Transverse colon (tissue), 4 donors: ENCODE data around the gene APC2. TPM values are rescaled to one million over a fixed set of nuclear protein-coding genes. Genes with fewer than 3 reads are reported as not detected.

Source experiments
- DNase-seq: peaks from one replicate; pipeline ENCODE4 v3.0.0-alpha.2; 2019
- H3K27ac ChIP-seq, 4 donors: fragments of 200-600 bp; sonication (generic); 2 replicates each; pipeline ENCODE4 v1.5.1; 2016 to 2018; ENCODE audit warnings: inconsistent platforms in 4 of 4
- H3K27me3 ChIP-seq: fragments of 200-600 bp; sonication (generic); 2 replicates; pipeline ENCODE4 v1.5.1; 2017; ENCODE audit warnings: inconsistent platforms
- H3K36me3 ChIP-seq, 4 donors: fragments of 200-600 bp; sonication (generic); 2 replicates each; pipeline ENCODE4 v1.5.1; 2017 to 2019; ENCODE audit warnings: inconsistent platforms in 4 of 4
- H3K4me1 ChIP-seq, 4 donors: fragments of 200-600 bp; sonication (generic); 2 replicates each; pipeline ENCODE4 v1.5.1; 2017 to 2020; ENCODE audit warnings: inconsistent platforms in 4 of 4
- H3K4me3 ChIP-seq, 4 donors: fragments of 200-600 bp; sonication (generic); 1 replicate in 1 of 4; 2 replicates in 3 of 4; pipeline versions ENCODE4 v1.5.1 to v1.6.1; 2017 to 2019; ENCODE audit warnings: inconsistent platforms in 4 of 4
- H3K9me3 ChIP-seq, 2 donors: fragments of 200-600 bp; sonication (generic); 2 replicates each; pipeline ENCODE4 v1.5.1; 2017 to 2019; ENCODE audit warnings: inconsistent platforms in 2 of 2
- CTCF ChIP-seq, 5 experiments: fragments of 200-600 bp in 3 of 5; fragments of 450-650 bp in 2 of 5; sonication (generic) in 3 of 5; IDR thresholded peaks; 1 replicate in 2 of 5; 2 replicates in 3 of 5; pipeline ENCODE4 v1.5.1; 2016 to 2017; ENCODE audit warnings: antibody characterized with exemption in 5 of 5, inconsistent platforms in 3 of 5, mild to moderate bottlenecking in 2 of 5, moderate library complexity in 1 of 5
- EP300 ChIP-seq: sonication (generic); formaldehyde crosslinking; IDR thresholded peaks from one replicate; pipeline ENCODE4 v1.6.1; 2017; ENCODE audit warnings: antibody characterized with exemption, low read depth
- POLR2A ChIP-seq: fragments of 450-650 bp; IDR thresholded peaks from one replicate; pipeline ENCODE4 v1.6.1; 2016; ENCODE audit warnings: antibody characterized with exemption, mild to moderate bottlenecking, moderate library complexity
- POLR2AphosphoS5 ChIP-seq, 3 donors: sonication (generic); formaldehyde crosslinking; IDR thresholded peaks; one replicate each; pipeline ENCODE4 v1.6.1; 2016; ENCODE audit warnings: antibody characterized with exemption in 3 of 3
- WGBS, 2 donors: methylation state at CpG; one replicate each; pipeline ENCODE4 v1.1.5; 2018; ENCODE audit warnings: low coverage in 1 of 2; 5-methylcytosine and 5-hydroxymethylcytosine counted together
- in situ Hi-C, 4 donors: fragments of 200-750 bp; cut with MboI; loops; one replicate each; pipeline versions ENCODE4 v1.15.0 to v1.15.1; 2017; ENCODE audit warnings: low sequenced_read_pairs in 3 of 4, low pct_ligation_motif_present in 1 of 4, low pct_unique_long_range_greater_than_20kb in 1 of 4
- intact Hi-C: fragments of 100-400 bp; cut with DNase I; formaldehyde crosslinking; loops from one replicate; pipeline ENCODE4 v1.15.1; 2023; ENCODE audit warnings: low total_unique reads
- total RNA-seq, 4 donors: library from RNA; depleted of rRNA; stranded (reverse); fragments of >200 nt; gene quantifications; one replicate each; pipeline ENCODE4 v1.1.0, GENCODE V29; 2016

The APC2 gene
- total RNA-seq, 4 donors from 2014 or later = under 0.01 to 6.0 (median 0.36) TPM

GRCh38 chr19:1451916-1452801 is 2.2 kb downstream of the APC2 start:
- in situ Hi-C loops = no loop called here
- intact Hi-C loops = no loop called here
- 18 to 36% methylated on average over 16 to 39 of the region's 39 CpGs for WGBS, 2 donors
- Histone ChIP-seq H3K4me1 (peaks cover 4 to 27% (median 19%) of the 10 kb centered on the region in 4 donors), H3K4me3 (no peak overlapping the region), H3K9me3 (no peaks in the 10 kb centered on the region), H3K36me3 (no peaks in the 10 kb centered on the region), H3K27ac (no peak overlapping the region), H3K27me3 (peaks cover 100% of the 10 kb centered on the region)
- DNase-seq = no peak
- TF ChIP-seq POLR2A = no peak
- no peak for TF ChIP-seq POLR2AphosphoS5 (IDR thresholded peaks at IDR 0.05)
- no peak for TF ChIP-seq EP300
- no peak for TF ChIP-seq CTCF (IDR thresholded peaks at IDR 0.05)

- WGBS, 2 donors = 53% methylated on average over 20 of the region's 30 CpGs; no CpG with 5 or more reads in 1 of the 2 donors
- intact Hi-C loops = no loop called here
- Histone ChIP-seq H3K4me1 (peaks cover 4 to 27% (median 20%) of the 10 kb centered on the region in 4 donors), H3K27me3 (peaks cover 100% of the 10 kb centered on the region), H3K9me3 (no peaks in the 10 kb centered on the region), H3K27ac (no peak overlapping the region), H3K4me3 (no peak overlapping the region), H3K36me3 (no peaks in the 10 kb centered on the region)
- in situ Hi-C loops = no loop called here
- no peak for DNase-seq
- TF ChIP-seq POLR2A (no peak), POLR2AphosphoS5 (IDR thresholded peaks at IDR 0.05) (no peak)
These were observed 3.0 kb downstream of the APC2 start for GRCh38 chr19:1452802-1453524.

- DNase-seq = no peak
- 24% methylated on average over 32 of the region's 33 CpGs; no CpG with 5 or more reads in 1 of the 2 donors for WGBS, 2 donors
- TF ChIP-seq EP300 (no peak), POLR2AphosphoS5 (IDR thresholded peaks at IDR 0.05) (no peak), POLR2A (no peak), CTCF (IDR thresholded peaks at IDR 0.05) (no peak)
- Histone ChIP-seq H3K4me3 (no peak overlapping the region), H3K9me3 (no peaks in the 10 kb centered on the region), H3K27ac (no peak overlapping the region), H3K27me3 (peaks cover 100% of the 10 kb centered on the region), H3K36me3 (no peaks in the 10 kb centered on the region), H3K4me1 (peaks cover 4 to 27% (median 20%) of the 10 kb centered on the region in 4 donors)
- in situ Hi-C loops = no loop called here
- intact Hi-C loops = no loop called here
These were observed 3.8 kb downstream of the APC2 start for GRCh38 chr19:1453525-1454364.

- Histone ChIP-seq H3K4me1 (peaks cover 4 to 27% (median 20%) of the 10 kb centered on the region in 4 donors), H3K27ac (no peak overlapping the region), H3K27me3 (peaks cover 98% of the 10 kb centered on the region), H3K36me3 (no peaks in the 10 kb centered on the region), H3K9me3 (no peaks in the 10 kb centered on the region), H3K4me3 (no peak overlapping the region)
- intact Hi-C loops (no loop called here), in situ Hi-C loops (no loop called here)
- TF ChIP-seq POLR2A = no peak
- no peak for TF ChIP-seq CTCF (IDR thresholded peaks at IDR 0.05)
- TF ChIP-seq EP300 = no peak
- TF ChIP-seq POLR2AphosphoS5 (IDR thresholded peaks at IDR 0.05) = no peak
- WGBS, 2 donors = 7 to 10% methylated on average over 6 to 22 of the region's 22 CpGs
- no peak for DNase-seq
These were observed 5.0 kb downstream of the APC2 start for GRCh38 chr19:1455002-1455335.
